Mucosa of gallbladder (tissue), 1 donor: Measurements from ENCODE around the gene HDGFL2. TPM values are rescaled to one million over a fixed set of nuclear protein-coding genes. Genes with fewer than 3 reads are reported as not detected.

Experiments
- DNase-seq: peaks from one replicate; pipeline ENCODE4 v3.0.0-alpha.2; 2020; ENCODE audit warnings: low spot score
- total RNA-seq: library from RNA; stranded (reverse); gene quantifications from one replicate; pipeline ENCODE4 v1.2.1, GENCODE V29; 2021
- donor health status: DM: no; HTN: no; CAD: no.

HDGFL2 gene
- total RNA-seq, 1 donor from 2014 or later, result 54.4 TPM

- DNase-seq, result no peak
Measured at GRCh38 chr19:4464815-4465581, 7.1 kb upstream of the HDGFL2 start.

- DNase-seq, result no peak
Measured at GRCh38 chr19:4467835-4468234, 4.3 kb upstream of the HDGFL2 start.

GRCh38 chr19:4471403-4472173 lies 509 bp upstream of the HDGFL2 start:
- peak; percentile 99 for DNase-seq

GRCh38 chr19:4473011-4473762 lies 1.1 kb downstream of the HDGFL2 start:
- no peak for DNase-seq

DNA sequence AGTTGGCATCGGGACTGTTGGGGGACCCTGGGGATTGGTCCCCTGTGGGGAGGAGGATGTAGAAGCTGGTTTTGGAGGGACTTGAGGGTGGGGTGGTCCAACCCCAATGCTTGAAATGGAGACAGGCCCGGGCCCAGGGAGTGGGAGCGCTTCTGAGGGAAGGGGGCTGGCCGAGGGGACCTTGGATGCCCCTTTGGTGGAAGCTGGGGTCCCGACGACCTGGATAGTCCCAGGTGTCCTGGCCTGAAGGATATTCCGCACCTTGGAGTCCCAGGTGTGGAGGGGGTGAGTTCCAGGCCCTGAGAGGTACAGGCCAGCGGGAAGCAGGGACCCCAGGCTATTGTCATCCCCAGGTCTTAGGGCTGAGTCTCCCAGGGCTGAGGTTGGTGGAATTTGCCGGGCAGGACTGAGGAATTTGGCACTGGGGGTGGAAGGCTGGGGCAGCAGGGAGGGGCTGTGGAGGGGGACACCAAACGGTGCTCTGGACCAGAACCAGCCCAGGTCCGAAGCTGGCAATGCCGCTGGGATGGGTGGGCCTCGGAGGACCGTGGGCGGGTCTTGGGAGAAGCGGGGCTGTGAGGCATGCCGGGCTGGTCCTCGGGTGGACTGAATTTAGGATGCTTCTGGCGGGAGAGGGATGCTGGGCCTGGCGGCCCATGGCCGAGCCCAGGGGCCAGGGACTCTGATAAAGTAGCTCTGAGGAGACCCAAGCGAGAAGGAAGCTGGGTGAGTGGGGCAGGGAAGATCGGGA lies 1.8 kb downstream of the HDGFL2 start:
- no peak for DNase-seq

DNA sequence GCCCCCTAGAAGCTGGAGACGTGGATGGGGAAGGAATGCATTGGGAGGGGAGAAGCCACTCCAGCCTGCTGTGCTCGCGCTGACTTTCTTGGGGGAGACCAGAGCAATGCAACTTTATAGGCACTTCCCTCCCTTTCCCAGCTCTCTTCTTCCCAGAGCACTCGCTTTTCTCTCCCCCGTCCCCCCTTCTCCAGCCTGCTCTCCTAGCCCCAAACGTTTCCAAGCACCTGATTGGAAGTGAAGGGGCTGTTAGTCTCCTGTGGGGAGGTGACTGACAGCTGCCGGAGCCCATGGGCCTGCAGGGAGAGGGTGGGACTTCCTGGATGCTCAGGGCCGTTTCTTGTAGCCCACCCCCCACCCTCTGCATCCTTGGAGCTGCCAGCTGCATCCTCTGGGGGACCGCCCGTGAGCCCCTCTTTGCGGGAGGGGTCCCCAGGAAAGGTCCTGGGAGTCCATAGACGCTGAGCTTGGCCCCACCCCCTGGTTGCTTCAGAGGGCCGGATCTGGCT lies 2.5 kb downstream of the HDGFL2 start:
- no peak for DNase-seq

DNA sequence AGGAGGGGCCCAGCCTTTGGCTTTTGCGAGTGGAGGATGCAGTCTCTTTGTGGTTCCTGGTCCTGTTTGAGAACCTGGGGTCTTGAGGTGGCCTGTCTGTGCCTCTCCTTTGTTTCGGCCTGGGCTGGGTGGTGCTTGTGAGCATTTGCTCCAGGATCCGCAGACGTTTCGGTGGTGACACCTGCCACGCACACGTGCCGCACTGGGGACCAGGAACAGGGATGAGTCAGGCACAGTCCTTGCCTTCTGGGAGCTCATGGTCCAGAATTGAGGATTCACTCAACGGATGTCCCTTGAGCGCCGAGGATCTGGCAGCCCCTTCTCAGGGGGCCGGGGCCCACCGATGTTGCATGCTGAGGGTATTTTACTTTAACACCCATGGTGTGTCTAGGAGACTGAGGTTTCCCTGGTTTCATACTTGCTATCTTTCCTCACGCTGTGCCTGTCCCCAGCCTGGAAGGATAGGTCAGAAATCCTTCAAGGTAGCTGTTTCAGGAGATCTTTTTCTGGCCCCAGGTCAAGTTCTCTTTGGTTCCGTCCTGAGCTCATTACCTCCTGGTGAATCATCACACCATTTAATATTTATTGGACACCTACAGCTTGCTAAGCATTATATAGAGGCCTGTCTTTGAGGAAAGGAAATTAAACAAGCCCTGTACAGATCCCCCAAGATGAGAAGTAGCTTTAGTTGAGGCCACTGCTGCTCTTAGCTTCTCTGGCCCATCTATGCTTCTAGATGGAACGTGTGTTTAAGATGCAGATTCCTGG lies 5.1 kb downstream of the HDGFL2 start:
- no peak for DNase-seq

- DNase-seq, result no peak
Measured at GRCh38 chr19:4482721-4483364, 10.7 kb downstream of the HDGFL2 start.

DNA sequence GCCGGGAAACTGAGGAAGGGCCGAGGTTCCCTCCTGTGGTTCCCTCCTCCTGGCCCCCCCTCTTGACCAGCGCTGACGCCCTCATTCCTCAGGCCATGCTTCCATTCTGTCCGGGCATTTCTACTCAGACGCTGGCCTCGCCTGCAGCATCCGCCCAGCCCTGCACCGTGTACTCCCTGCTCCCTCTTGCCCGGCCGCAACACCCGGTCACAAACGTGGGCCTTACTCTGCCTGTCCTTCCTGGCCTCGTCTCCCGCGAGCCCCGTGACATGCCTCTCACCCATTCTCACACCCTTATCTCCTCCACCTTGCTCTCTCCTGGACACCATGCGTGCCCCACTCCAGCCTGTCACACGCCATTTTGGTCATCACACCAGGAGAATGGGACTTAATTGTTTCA lies 11.3 kb downstream of the HDGFL2 start:
- DNase-seq, result no peak

GRCh38 chr19:4487572-4487971 lies 15.5 kb downstream of the HDGFL2 start:
- no peak for DNase-seq

DNA sequence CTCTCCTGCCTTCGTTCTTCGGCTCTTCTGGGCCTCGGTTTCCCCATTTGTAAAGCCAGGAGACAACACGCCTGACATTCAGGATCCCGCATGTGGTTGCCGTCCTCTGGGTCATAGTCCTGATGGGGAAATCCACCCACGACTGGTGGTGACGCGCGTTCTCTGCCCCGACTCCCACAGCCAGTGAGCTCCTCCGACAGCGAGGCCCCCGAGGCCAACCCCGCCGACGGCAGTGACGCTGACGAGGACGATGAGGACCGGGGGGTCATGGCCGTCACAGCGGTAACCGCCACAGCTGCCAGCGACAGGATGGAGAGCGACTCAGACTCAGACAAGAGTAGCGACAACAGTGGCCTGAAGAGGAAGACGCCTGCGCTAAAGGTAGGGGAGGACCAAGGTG lies 16.4 kb downstream of the HDGFL2 start:
- no peak for DNase-seq

- DNase-seq, result no peak
Measured at GRCh38 chr19:4491446-4491845, 19.3 kb downstream of the HDGFL2 start.

DNA sequence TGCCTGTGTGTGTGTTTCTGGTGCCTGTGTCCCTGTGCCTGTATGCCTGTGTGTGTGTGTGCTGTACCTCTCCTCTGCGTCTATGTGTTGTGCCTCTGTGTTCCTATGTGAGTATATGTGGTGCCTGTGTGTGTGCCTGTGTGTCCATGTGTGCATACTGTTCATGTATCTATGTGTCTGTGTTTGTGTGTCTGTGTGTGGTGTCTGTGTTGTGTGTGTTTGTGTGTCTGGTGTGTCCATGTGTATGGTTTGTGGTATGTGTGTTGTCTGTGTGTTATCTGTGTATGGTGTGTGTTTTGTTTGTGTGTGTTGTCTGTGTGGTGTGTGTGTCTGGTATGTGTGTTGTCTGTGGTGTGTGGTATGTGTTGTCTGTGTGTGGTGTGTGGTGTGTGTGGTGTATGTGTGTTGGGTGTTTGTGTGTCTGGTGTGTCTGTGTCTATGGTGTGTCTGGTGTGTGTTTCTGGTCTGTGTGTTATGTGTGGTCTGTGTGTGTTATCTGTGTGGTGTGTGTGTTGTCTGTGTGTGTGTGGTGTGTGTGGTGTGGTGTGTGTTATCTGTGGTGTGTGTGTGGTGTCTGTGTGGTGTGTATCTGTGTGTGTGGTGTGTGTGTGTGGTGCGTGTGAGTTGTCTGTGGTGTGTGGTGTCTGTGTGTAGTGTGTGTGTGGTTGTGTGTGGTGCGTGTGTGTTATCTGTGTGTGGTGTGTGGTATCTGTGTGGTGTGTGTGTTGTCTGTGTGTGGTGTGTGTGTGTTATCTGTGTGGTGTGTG lies 20.4 kb downstream of the HDGFL2 start:
- no peak for DNase-seq

DNA sequence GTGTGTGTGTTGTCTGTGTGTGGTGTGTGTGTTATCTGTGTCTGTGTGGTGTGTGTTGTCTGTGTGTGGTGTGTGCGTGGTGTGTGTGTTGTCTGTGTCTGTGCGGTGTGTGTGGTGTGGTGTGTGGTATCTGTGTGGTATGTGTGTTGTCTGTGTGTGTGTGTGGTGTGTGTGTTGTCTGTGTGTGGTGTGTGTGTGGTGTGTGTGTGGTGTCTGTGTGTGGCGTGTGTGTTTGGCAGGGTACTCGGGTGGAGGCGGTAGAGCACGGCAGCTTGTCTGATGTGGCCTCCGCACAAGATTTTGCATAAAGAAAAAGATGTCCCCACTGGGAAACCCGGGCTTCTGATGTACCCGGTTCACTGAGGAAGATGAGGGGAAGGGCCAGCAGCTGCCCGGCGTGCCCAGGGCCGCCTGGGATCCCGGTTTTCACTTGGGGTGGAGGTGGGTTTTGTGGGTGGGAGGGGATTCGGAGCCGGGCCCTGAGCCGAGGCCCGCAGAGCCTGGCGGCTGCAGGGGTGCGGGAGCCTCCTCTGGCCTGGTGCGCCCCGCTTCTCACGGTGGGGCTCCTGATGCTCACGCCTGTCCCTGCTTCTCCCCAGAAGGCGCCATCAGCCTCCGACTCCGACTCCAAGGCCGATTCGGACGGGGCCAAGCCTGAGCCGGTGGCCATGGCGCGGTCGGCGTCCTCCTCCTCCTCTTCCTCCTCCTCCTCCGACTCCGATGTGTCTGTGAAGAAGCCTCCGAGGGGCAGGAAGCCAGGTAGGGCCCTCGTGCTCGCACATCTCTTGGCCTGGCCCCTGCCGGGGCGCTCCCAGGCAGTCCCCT lies 21.2 kb downstream of the HDGFL2 start:
- no peak for DNase-seq

GRCh38 chr19:4493929-4494690 lies 22.0 kb downstream of the HDGFL2 start:
- DNase-seq, result no peak

DNA sequence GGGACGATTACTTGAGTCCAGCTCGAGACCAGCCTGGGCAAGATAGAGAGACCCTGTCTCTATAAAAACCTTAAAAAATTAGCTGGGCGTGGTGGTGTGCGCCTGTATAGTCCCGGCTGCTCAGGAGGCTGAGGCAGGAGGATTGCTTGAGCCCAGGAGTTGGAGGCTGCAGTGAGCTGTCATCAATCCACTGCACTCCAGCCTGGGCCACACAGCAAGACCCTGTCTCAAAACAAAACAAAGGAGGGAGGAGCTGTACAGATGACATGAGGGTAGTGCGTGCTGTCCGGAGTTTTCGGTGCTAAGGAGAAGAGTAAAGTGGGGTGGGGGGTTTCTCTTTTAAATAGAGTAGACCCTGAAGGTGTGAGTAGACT lies 22.6 kb downstream of the HDGFL2 start:
- no peak for DNase-seq

DNA sequence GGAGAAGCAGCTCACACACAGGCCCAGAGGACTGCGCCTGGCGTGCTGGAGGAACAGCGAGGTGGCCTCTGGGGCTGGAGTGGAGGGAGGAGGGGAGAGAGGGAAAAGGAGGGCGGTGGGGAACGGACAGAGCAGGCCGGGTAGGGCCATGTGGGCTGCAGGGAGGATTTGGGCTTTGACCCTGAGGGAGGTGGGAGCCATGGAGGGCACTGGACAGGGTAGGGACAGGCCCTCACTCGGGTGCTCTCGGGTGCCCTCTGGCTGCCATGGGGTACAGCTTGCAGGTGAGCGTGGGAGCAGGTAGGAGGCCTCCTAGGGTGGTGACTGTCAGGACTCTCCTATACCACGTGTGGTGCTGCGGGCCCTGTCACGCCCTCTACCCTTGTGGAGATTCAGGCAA lies 23.4 kb downstream of the HDGFL2 start:
- no peak for DNase-seq

GRCh38 chr19:4496304-4496703 lies 24.2 kb downstream of the HDGFL2 start:
- no peak for DNase-seq
